GM19468 (cell line): ENCODE data around the gene SFMBT2.

Experiments
- ATAC-seq: cut with Tn5 transposase; IDR thresholded peaks from one replicate; pipeline ENCODE4 v1.9.1; 2021; ENCODE audit warnings: mild to moderate bottlenecking, moderate library complexity, moderate number of reproducible peaks; ENCODE audit not compliant: unreplicated experiment; ENCODE audit errors: extremely low read depth

SFMBT2 gene

GRCh38 chr10:7410862-7411670 lies at the start of gene SFMBT2:
Gene SFMBT2 (minus strand): TSS chr10:7411034. CDS start chr10:7381898, 29,136 bp downstream.
- peak; percentile 25 for ATAC-seq

- no peak for ATAC-seq
Measured at GRCh38 chr10:7460006-7460405, 49.2 kb upstream of the SFMBT2 start.

GRCh38 chr10:7458556-7458955 lies 47.7 kb upstream of the SFMBT2 start:
- ATAC-seq = no peak

- ATAC-seq = peak; percentile 75
Measured at GRCh38 chr10:7457478-7458316, 46.9 kb upstream of the SFMBT2 start.

GRCh38 chr10:7449063-7449695 lies 38.3 kb upstream of the SFMBT2 start:
- no peak for ATAC-seq

GRCh38 chr10:7445474-7446185 lies 34.8 kb upstream of the SFMBT2 start:
- peak; percentile 45 for ATAC-seq

- ATAC-seq = no peak
Measured at GRCh38 chr10:7444551-7445121, 33.8 kb upstream of the SFMBT2 start.

GRCh38 chr10:7443036-7443435 lies 32.2 kb upstream of the SFMBT2 start:
- ATAC-seq = no peak

- ATAC-seq = no peak
Measured at GRCh38 chr10:7441403-7442147, 30.7 kb upstream of the SFMBT2 start.

GRCh38 chr10:7439696-7440095 lies 28.9 kb upstream of the SFMBT2 start:
- ATAC-seq = no peak

GRCh38 chr10:7438196-7438986 lies 27.6 kb upstream of the SFMBT2 start:
- ATAC-seq = no peak

GRCh38 chr10:7436490-7437100 lies 25.8 kb upstream of the SFMBT2 start:
- no peak for ATAC-seq

GRCh38 chr10:7435674-7436073 lies 24.8 kb upstream of the SFMBT2 start:
- no peak for ATAC-seq

- no peak for ATAC-seq
Measured at GRCh38 chr10:7434378-7434777, 23.5 kb upstream of the SFMBT2 start.

- ATAC-seq = no peak
Measured at GRCh38 chr10:7433861-7434260, 23.0 kb upstream of the SFMBT2 start.

GRCh38 chr10:7432884-7433726 lies 22.3 kb upstream of the SFMBT2 start:
- no peak for ATAC-seq

GRCh38 chr10:7428673-7429350 lies 18.0 kb upstream of the SFMBT2 start:
- no peak for ATAC-seq
